Measurements from ENCODE around the gene GLRX5.

GRCh38 chr14:95551435-95551834, 16.6 kb downstream of the GLRX5 start:
- no peak for TF ChIP-seq POLR2AphosphoS5 (IDR thresholded peaks at IDR 0.05)
- TF ChIP-seq, protein P1, sequence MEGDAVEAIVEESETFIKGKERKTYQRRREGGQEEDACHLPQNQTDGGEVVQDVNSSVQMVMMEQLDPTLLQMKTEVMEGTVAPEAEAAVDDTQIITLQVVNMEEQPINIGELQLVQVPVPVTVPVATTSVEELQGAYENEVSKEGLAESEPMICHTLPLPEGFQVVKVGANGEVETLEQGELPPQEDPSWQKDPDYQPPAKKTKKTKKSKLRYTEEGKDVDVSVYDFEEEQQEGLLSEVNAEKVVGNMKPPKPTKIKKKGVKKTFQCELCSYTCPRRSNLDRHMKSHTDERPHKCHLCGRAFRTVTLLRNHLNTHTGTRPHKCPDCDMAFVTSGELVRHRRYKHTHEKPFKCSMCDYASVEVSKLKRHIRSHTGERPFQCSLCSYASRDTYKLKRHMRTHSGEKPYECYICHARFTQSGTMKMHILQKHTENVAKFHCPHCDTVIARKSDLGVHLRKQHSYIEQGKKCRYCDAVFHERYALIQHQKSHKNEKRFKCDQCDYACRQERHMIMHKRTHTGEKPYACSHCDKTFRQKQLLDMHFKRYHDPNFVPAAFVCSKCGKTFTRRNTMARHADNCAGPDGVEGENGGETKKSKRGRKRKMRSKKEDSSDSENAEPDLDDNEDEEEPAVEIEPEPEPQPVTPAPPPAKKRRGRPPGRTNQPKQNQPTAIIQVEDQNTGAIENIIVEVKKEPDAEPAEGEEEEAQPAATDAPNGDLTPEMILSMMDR (IDR thresholded peaks at IDR 0.05): no peak
- TF ChIP-seq POLR2A (IDR thresholded peaks at IDR 0.05): no peak

Data from breast epithelium (tissue), 3 donors.